NCI-H2227 treated with DMSO at 0.1 percent for 48 hours (cell line): ENCODE measurements around the gene RBP2.

Experiments
- DNase-seq: peaks from one replicate; lab custom pipeline; 2025; lab: John Stamatoyannopoulos, UW

RBP2 gene

DNA sequence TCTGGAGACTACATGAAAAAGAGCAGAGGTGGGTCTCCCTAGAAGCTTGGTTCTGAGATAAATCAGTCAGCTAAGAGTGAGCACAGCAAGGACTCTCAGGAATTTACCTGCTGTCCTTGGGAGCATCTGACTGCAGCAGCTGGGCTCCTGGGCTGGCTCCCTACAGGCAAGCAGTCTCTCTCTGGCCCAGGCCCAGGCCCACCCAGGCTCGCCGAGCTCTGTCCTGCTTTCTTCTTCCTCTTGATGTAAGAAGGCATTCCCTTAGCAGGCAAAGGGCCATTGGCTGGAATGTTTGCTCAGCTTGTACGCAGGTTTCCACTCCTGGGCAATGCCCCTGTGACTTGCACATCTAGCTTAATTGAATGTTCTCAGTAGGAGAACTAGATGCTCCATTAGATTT, 4.3 kb upstream of the RBP2 start:
- no peak for DNase-seq

DNA sequence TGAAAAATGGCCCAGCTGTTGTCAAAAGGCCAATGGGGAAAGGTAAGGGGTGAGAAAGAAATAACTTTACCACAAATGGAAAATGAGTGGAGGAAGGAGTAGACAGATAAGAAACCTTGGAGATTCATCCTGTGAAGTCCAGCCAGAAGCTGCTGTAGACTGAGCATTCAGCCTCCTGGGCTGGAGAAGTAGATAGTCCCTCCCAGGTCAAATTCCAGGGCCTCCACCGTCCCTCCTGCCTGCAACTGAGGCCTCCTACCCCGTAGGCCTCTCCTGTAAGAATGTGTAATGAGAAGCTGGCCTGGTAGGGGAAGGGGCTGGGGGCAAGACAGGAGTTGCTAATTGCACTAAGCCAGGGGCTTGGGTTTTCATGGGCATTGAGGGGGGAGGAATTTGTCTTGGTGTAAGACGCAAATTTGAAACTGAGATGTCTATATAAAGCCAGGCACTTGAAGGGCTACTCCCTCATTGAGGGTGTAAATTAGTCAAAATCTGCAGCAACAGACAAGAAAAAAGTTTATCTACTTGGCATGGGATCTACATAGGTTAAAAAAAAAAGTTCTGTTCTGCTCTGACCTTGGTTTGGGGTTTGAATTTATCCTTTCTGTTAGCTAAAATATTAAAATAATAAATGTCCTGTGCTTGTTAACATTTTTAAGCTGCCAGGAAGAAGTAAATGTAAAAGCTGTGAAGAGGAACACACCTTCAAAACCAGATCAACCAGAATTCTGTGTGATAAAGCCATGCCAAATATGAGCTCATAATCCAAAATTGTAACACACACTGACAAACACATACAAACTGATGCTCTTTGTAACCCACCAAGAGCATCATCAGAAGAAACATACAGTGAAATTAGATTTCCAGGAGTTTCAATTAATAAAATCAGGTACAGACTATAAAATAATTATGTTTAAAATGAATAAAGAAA, 1.7 kb upstream of the RBP2 start:
- DNase-seq, result no peak

DNA sequence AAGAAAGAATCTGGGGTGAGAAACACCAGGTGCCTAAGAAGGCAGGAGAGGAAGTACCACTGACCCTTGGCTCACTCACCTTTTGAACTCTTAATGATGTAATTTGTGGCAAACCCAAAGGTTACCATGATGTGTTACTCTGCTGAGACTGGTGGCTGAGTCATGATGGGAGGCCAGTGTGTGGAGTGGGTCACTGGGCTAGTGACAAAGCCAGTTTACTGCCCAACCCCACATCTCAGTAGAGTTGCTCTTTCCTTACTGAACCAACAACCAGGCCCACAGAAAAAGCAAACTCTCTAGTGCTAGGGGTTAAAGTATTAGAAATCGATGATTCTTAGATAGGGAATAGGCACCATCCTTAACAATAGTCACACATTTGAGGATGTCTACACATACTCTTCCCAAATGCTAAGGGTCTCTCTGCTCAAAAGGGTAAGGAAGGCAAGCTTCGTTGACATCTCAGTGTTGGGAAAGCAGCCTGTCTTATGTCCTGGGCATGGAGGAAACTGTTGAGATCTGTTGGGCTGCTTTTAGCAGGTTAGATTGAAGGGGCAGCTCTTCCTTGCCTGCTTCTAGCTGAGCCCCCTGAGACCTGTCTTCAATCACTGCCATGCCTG, 3.1 kb downstream of the RBP2 start:
- no peak for DNase-seq

DNA sequence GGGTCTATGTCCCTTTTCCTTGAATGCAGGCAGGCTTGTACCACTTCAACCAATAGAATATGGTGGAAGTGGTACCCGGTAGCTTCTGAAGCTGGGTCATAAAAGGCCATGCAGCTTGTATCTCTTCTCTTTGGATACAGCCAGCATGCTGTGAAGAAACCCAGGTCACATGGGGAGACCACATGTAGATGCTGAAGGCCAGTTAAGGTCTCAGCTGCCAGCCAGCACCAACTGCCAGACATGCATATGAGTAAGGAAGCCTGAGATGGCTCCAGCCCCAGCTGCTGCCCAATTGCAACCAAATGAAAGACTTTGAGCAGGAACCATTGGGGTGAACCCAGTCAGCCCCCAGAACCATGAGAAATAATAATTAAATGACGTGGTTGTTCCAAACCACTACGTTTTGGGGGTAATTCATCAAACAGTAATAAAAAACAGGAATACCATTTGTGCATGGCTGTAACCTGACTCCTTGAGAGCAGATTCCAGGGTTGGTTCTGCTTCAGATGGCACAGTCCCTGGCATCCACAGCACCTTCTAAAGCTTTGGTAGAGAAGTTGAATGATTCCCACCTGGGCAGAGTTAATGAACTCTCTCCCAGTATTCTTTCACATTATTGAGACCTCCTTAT, 3.8 kb downstream of the RBP2 start:
- DNase-seq, result no peak

DNA sequence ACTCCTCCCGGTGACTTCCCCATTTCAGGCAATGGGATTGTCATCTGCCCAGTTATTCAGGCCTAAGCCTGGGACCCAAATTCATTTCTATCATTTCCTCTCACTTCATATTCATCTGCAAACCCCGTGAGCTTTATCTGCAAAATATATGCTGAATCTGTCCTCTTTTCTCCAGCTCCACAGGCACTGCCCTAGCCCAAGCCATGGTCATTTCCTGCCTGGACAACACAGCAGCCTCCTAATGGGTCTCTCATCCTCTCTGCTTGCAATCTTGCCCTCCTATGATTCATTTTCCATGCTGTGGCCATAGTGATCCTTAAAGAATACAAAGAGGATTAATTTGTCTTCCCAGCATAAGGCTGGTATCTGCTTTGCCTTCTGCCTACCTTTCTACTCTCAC, 6.1 kb downstream of the RBP2 start:
- DNase-seq, result no peak

DNA sequence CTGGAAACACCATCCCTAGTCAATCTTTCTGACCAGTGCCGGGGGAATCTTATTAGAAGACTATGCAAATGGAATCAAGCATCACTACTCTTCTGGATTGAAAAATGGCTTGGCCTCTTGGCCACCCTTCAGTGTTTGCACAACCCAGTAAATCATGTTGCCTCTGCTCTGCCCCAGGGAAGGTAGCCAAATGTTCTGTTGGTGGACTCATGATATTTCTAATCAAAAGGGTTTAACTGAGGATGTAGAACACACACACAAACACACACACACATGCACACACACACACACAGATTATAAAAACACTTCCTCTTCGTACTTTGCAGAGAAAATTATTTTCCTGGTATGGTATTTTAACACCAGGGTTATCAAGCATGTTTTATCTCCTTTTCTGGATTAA, 7.9 kb downstream of the RBP2 start:
- no peak for DNase-seq

DNA sequence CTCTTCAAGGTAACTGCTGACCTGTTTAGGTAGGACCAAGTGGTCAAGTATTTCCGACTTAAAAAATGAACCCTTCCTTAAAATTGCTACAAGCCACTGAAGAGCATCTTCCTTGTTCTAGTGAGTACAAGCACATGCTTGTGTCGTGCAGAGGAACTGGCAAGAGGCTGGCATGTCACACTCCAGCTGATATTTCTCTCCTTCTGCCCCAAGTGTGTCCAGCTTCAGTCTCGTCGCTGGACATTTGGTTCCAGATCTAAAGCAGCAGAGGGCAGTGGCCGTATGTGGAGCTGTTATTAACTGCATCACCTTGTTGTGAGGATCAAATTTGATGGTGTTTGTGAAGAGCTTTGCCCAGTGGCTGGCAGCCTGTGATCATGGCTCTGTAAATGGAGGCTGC, 10.0 kb downstream of the RBP2 start:
- DNase-seq, result no peak

DNA sequence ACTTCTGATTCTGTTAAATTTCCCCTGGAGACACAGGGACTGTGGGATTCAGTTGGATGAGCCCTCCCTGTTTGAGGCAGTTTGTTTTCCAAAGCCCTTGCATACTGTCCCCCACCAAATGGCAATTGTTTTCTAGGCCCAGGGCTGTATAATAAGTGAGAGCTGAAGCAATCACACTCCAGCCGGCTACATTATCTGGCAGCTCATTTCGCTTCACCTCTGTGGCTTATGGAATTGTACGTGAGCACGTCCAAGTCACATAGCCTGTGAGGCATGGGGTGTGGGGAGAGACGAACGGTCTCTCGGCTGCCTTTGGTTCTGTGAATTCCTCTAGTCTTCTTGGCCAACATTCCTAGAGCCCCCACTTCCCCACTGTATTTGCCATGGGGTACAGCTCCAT, 10.7 kb downstream of the RBP2 start:
- DNase-seq, result no peak

DNA sequence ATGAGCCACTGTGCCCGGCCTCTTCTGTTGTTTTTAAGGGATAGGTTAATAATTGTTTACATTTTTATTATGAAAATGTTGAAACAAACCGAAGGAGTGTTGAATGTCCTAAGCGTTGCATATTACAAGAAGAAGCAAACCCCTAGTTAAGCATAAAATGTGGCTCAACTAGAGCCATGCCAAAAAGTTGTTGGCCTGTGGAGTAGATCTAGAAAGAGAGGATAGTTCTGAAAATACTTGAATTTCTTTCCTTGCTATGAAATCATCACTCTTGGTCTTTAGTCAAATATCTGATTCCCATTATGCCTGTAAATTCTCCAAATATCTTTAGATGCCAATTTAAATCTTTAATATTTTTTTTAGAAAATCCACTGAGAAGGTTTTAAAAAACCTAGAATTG, 12.8 kb downstream of the RBP2 start:
- DNase-seq, result no peak

DNA sequence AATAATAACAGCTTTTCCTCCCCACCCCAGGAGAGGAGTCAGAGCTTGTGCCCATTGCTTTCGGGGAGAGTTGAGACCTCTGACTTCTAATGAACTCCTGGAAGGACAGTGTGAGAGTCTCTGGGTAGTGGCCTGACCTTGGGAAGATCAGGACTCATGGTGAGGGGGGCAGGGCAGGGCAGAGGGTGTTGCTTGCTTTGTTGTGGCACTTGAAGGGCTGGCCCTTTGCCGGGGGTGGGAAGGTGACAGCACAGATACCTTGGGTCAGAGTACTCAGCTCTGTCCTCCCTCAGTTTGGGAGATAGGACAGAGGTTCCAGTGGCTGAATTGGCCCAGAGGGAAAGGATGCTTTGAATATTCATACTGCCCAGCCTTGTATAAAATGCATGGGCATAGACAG, 15.8 kb downstream of the RBP2 start:
- DNase-seq, result no peak

DNA sequence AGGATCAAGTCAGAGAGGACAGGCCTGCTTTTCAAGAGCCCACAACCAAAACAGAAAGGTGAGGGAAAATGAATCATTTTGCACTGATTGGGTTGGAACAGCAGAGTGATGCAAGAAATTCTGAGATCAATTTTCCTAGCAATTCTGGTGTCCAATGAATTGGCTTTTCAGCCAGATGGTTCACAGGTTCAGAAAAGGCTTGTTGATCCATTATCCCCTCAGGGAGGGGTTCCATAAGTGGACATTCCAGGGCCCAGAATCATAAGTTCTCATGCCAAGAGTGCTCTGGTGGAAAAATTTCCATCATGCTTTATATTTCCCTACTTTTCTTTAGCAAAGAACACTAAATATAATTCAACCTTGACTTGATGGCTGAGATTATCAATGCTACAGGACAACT, 16.2 kb downstream of the RBP2 start:
- DNase-seq, result no peak

DNA sequence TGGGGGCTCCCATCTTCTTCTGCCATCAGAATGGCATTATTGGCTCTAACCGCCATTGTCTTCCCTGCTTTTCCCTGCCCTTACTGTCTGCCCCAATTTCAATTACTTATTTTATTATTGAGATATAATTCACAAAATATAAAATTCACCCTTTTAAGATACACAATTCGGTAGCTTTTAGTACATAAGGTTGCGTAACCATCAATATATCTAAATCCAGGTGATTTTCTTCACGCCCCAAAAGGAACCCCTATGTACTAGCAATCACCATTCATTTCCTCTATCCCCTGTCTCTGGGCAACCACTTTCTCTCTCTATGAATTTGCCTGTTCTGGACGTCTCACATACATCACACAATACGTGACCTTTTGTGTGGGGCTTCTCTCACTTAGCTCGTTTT, 18.0 kb downstream of the RBP2 start:
- DNase-seq, result no peak

DNA sequence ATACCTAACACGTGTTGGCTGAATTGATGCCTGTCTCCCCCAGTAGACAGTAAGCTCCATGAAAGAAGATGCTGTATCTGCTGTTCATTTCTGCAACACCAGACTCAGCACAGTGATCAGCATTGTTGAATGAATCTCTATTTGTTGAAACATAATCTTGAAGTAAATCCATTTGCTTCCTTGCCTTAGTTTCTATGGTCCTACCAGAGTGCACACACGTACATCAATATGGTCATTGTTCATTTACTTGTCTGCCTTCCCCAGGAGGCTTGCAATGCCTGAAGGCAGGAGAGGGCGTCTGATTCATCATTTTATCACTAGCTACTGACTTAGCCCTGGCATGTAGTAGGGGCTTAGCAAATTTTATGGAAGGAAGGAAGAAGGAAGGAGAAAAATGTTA, 19.2 kb downstream of the RBP2 start:
- DNase-seq, result no peak

DNA sequence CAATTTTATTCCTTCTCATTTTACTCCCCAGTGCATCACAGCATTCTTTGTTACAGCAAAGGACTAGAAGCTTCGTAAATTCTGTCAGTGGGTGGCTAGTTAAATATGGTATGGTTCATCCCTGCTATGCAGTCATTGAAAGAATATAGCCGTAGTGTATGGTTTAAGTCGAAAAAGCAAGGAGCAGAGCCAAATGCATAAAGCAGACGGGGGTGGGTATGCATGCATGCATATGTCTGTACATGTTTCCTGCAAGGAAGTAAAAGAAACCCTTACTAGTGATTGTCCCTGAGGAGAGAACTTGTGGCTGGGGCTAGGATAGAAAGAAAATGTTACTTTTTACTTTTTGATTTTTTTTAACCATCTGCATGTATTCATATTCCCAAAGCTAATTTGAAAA, 19.9 kb downstream of the RBP2 start:
- DNase-seq, result no peak

DNA sequence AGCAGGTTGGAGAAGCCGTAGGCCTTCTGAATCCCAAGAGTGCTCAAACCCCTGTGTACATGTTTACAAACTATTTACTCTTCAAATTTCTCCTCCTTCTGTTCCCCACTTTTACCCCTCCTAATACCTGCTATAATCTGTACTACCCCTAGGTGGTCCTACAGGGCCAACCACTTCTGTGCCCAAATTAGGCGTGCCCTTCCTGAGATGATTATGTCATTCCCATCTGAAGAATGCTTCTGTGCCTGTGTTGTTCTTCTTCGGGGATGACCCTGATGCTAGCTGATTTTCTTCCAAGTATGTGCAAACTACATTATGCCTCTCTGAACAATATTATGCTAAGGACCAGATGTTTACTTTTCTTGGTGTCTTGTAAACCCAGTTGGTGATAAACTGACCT, 20.5 kb downstream of the RBP2 start:
- no peak for DNase-seq

DNA sequence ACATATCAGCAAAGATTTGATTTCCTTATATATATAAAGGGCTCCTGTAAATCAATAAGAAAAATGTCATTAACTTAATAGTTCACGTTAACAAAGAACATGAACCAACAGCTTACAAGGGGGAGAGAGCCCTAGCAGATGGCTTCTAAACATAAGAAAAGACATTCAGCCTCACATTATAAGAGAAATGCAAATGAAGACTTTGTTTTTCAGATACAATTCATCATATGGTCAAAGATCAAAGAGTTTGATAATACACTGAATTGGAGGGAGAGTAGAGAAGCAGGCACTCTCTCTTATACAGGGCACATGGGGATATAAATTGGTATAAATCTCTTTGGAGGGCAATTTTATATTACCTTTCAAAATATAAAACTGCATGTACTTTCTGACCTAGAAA, 21.1 kb downstream of the RBP2 start:
- no peak for DNase-seq

DNA sequence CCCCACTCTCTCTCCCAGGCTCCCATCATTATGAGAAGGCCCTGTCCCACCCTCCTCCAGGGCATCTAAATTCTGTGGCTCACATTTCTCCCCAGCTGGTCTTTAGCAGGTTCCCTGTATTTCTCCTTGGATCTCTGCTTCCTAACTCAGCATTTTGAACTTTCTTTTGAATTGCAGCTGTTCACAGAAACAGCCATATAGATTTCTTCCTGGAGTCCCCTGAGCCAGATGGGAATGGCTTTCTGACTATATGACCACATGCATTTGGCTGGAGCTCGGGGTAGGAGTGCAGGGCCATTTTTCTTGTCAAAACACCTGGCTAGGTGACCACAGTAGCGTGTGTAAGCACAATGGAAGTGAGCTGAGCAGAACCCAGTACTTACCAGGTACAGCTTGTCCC, 22.0 kb downstream of the RBP2 start:
- no peak for DNase-seq

DNA sequence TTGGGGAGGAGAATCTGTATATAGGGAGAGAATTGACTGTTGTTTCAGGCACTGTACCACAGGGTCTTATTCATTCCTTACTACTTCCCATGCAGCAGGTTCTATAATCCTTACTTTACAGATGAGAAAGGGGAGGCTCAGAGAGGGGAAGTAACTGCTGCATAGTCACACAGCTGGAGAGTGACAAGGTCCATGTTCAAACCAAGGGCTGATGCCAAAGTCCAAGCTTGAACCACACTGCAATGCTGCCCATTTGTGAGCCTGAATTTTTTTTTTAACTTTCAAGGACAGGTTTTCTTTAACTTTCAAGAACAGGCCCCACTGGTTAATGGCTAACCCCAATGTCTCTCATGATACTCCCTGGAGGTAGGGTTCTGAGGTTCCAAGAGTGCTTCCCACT, 26.2 kb downstream of the RBP2 start:
- no peak for DNase-seq

DNA sequence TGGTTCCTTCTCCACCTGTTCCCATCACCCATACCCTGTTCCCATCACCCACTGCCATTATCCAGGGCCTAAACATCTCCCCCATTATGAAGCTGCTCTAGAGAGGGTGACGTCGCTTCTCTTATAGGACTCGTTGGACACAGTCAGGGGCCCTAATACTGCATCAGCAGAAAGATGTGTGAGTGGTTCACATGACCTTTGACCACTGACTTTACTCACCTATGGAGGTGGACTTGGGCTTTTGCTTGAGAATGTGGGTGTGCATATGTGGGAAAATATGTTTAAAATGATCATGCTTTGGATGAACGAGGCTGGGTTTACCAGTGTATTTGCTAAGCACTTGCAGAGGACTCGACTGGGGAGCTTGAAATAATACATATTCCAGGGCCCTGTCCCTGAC, 26.8 kb downstream of the RBP2 start:
- DNase-seq, result no peak

DNA sequence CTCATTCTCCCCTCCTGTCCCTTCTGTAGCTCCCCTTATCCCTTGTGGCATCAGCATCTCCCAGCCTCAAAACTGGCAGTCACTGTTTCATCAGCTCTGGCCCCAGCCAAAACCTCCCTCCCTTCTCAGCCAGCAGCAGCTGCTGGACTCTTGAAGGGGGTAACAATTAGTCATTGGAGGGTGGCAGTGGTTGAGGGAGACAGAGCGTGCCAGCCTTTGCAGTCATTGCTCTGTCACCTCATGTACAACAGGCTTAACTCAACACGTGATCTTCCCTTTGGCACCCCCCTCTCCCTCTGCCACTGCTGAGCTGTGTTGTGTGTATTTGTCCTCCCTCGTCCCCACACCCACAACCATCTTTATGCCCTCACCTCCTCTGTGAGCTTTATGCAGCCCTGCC, 28.2 kb downstream of the RBP2 start:
- no peak for DNase-seq

DNA sequence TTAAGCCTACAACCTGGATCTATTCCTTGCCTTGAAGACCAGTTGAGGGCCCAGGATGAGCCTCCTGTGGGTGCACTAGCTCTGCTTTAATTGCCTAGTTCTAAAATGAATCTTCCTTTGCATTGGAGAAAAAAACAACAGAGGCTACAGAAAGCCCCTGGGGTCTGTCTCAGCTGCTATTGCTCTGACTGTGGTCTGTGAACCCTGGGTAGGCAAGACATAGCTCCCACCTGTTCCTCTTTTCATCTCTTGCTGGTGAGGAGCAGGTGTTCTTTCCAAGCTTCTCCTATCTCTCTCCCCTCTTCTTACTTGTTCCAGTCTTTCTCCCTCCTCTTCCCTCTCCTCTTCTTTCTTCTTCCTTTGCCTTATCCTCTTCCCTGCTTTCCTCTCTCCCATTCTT, 28.8 kb downstream of the RBP2 start:
- no peak for DNase-seq

DNA sequence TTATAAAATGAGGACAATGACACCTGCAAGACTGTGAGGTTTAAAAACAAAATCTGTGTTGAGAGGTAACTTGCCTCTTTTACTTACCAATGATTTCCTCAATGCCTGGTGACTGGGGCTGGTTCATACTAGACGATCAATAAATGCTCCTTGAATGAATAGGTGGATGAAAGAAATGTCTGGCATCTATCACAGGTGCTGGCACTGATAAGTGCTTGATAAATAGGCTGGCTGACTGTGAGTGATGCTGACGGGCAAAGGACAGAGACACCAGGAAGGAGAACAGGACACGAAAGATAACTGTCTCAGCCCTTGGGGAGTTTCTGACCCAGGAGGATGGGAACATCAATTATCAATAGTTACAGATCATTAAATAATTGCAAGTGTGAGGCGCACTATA, 31.9 kb downstream of the RBP2 start:
- no peak for DNase-seq

DNA sequence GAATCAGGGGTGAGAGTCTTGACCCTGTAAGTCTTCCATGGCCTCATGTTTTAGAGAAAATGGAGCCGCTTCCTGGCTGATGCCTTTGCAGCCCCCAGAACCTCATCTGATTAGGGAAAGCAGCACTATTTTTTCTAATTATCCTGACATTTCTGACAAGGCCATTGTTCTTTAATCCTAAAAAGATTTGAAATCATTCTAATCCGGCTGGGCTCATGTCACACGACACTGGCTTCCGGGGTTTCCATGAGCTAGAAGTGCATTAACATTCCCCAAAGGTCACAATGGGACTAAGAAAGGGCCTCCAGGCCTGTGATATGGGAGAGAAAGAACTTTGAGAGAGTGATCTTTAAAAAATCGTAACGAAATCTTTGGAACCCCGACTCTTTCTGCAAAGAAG, 33.1 kb downstream of the RBP2 start:
- DNase-seq, result no peak
